GM21529 (cell line): ENCODE measurements around the gene OIT3.

Experiments used
- ATAC-seq: cut with Tn5 transposase; IDR thresholded peaks from one replicate; pipeline ENCODE4 v1.9.1; 2021; ENCODE audit not compliant: unreplicated experiment

The OIT3 gene

DNA sequence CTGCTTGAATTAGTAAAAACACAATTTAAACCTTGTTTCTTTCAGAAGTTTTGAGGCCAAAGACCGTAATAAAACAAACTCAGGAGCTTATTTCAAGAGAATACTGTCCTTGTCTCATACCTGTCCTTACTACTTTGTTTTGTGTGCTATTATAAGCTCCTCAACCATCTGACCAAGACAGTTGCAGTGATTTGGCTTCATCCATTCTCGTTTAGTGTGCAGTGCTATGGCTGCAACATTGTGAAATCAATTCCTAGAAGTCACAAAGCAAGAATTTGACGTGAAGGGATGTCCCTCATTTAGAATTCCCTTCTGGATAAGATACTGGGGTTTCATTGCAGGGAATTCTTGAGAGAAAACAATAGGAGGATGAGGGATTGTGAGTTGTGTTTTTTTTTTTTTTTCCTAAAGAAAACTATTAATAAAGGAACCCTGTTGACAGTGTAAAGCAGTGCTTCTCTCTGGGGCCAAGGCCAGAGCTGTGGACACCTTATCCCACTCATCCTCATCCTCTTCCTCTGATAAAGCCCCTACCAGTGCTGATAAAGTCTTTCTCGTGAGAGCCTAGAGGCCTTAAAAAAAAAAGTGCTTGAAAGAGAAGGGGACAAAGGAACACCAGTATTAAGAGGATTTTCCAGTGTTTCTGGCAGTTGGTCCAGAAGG is at the start of gene OIT3:
OIT3 (plus strand) TSS at position 604 of the 663 bp plus-strand sequence. CDS start 60 bp downstream, outside the sequence.
- ATAC-seq, result no peak

DNA sequence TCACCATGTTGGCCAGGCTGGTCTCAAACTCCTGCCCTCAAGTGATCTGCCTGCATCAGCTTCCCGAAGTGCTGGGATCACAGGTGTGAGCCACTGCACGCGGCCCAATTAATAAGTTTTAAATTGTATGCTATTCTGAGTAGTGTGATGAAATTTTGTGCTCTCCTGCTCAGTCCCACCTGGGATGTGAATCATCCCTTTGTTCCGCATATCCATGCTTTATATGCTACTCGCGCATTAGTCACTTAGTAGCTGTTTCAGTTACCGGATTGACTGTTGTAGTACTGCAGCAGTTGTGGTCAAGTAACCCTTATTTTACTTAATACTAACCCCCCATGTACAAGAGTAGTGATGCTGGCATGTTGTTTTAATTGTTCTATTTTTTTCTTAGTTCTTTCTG is 47.3 kb upstream of the OIT3 start:
- ATAC-seq, result no peak

DNA sequence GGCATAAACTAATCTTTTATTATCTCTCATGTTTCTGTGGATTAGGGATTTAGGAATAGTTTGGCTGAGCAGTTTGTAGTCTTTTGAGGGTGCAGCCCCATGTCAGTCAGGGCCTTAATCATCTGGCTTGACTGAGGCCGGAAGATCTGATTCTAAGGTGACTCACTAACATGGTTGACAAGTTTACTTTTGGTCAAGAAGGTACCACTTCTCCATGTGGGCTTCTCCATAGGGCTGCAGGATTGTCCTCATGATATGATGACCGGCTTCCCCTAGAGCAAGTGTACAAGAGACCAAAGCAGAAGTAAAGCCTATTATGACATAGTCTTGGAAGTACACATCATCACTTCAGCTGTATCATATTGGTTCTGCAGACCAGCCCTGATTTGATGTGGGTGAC is 45.9 kb upstream of the OIT3 start:
- no peak for ATAC-seq

GRCh38 chr10:72850861-72851260 is 42.7 kb upstream of the OIT3 start:
- no peak for ATAC-seq

DNA sequence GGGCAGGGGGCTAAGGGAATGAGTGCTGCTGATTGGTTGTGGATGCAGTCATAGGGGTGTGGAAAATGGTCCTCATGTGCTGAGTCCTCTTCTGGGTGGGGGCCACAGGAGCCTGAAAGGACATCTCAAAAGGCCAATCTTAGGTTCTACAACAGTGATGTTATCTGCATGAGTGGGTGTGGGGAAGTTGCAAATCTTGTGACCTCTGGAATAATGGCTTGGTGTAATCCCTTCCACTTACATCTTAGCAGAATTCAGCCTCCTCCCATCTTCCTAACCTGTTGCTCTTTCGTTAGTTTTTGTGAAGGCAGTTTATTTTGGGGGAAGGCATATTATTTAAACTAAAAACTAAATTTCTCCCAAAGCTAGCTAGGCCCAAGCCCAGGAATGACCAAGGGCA is 42.0 kb upstream of the OIT3 start:
- ATAC-seq, result no peak

DNA sequence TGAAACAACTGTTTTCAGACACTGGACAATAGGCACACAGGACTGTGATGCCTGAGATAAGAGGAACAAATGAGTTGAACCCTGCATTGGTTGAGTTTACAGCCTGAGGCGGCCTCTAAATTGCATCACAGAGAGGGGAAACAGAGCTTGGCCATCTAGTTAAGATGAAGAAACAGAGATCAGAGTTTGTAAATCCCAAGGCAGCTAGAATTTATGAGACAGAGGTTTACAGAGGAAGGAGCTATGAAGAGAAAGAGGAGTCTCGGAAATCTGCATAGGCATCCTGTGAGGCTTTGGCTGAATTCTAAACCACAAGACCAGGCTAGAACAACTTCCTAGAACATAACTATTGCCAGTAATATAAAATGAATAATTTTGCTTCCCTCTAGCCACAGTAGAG is 41.0 kb upstream of the OIT3 start:
- no peak for ATAC-seq

DNA sequence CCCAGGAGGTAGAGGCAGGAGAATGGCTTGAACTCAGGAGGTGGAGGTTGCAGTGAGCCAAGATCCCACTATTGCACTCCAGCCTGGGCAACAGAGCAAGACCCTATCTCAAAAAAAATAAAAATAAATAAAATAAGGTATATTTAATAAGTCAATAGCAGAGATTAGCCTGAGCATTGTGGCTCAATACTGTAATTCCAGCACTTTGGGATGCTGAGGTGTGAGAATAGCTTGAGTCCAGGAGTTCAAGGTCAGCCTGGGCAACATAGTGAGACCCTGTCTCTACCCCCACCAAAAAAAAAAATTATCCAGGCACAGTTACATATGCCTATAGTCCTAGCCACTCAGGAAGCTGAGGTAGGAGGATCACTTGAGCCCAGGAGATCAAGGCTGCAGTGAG is 38.4 kb upstream of the OIT3 start:
- no peak for ATAC-seq

- no peak for ATAC-seq
Observed at GRCh38 chr10:72855790-72856189, 37.7 kb upstream of the OIT3 start.

DNA sequence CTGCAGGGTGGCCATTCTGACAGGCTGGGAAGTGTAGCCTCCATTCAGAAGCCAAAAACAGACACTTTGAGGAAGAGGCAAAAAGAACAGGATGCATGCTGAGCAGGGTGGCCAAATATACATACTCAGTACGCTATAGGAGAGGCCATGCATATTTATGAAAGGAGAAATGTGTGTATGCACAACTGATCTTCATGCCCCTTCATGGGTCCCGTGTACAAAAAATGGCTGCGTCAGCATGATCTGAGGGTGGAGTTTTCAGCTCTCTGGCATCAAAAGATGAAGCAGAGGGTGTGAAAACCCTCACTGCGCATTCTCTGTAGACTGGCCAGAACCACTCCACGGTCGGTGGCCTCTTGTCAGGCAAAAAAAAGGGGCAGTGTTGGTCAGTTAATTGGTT is 35.5 kb upstream of the OIT3 start:
- ATAC-seq, result no peak

DNA sequence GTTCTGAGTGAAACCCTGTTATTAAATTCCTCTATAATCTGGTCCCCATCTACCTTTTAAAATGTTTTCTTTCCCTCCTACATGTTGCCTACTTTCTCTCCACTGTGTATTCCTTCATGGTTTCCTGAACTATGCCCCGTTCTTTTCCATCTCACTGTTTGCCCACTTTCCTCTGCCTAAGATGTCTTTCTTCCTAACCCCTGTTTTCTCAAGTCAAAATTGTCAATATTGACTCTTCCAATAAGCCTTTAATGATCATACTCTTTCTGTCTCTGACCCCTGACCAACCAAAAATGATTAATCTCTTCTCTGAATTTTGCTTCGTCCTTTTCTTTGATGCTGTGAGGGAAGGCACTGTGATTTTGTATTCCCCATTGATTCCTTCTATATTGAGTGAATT is 30.6 kb upstream of the OIT3 start:
- ATAC-seq, result no peak

DNA sequence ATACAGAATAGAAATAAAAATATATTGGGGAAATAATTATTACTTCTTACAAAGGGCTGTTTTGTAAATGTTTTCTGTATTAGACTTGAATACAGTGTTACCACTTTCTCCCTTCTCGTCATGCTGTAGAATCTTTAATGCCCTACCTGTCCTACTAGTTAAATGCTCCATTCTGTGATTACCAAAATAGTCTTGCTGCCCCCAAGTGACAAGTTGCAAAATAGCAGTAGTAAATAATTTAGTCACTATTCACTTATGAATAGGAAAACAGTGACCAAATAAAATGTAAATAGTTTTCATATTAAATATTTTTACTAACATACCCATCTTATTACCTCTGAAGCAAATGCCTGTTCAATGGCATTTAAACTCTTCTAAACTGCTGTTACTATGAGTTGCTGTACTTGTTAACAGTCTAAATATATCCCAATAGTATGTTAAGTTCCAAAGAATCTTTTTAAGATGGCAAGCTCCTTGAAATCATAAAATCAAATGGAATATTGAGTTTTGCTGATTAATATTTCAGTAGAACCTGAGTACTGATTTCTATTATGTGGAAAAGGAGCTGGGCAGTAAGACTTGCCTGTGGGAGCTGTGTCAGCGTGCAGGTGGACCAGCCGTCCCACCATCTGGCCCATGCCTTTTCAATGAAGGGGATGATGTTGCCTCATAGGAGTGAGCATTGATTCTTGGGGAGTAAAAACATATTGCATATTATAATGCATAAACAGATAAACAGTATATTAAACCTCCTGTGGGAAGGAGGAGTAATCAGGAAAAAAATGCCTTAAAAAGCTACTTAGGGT is 18.1 kb upstream of the OIT3 start:
- no peak for ATAC-seq

DNA sequence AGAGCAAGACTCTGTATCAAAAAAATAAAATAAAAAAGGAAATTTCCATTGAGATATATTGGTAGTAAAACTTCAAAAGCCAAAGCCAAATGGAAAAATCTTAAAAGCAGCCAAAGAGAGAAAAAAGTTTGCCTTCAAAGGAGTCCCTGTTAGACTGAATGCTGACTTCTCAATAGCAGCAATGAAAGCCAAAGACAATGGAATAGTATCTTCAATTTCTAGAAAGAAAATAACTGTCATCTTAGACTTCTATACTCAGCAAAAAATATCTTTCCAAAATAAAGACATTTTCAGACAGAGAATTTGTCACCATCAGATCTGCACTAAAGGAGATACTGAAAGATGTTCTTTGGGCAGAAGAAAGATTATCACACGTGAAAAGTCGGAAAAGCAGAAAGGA is 14.3 kb upstream of the OIT3 start:
- ATAC-seq, result no peak

GRCh38 chr10:72881291-72881690 is 12.2 kb upstream of the OIT3 start:
- ATAC-seq, result no peak

DNA sequence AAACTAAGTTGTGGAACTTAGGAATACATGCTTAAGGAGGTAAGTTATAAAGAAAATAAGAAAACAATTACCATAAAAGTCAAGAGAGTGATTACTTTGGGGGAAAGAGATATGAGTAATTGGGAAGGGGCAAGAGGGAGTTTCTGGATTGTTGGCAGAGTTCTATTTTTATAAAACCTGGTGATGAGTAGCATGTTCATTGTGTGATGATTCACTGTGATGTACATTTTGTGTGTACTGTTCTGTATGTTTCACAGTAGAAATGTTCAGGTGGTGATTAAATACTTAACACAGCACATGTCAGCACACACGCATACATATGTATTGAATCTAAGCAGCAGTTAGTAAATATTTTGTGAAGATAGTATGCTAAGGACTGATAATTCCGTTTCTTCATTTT is 9.7 kb upstream of the OIT3 start:
- no peak for ATAC-seq

GRCh38 chr10:72885953-72886352 is 7.6 kb upstream of the OIT3 start:
- ATAC-seq, result no peak

DNA sequence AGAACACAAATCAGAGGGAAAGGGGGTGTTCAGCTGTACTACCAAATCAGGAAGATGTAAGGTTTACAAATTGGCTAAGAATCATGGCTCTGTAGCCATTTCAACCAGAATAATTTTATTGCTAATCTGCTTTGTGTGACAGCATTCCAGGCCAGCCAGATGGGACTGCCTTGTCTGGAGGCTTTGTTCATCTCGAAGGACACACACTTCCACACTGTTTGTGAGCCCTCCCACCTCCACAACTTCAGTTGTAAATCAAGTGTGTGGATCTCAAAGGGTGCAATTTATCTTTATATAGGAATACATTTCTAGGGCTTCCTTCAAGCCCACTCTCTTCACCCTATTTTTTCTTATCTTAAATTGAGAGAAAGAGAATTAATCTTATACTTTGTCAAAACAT is 6.9 kb upstream of the OIT3 start:
- ATAC-seq, result no peak

- ATAC-seq, result no peak
Observed at GRCh38 chr10:72887043-72887442, 6.5 kb upstream of the OIT3 start.

DNA sequence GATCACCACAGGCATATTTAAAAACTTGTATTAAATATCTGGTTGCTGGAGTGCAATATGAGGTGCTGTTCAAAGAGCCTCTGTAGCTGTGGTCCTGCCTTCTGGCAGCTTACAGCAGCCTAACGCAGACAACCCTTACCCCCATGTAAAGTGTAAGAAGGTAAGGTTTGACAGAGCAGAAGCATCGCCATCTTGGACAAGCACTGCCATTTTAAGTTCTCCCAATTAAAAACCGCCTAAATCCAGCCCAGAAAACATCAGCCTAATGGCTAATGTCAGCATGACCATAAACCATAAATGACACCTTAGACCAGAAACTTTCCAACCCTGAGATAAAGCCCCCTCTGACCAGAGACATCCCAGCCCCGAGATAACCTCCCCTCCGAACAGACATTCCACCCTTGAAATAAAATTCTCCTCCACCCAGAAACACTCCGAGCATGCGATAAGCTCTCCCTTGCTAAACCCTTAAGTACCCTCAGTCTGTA is 5.3 kb upstream of the OIT3 start:
- no peak for ATAC-seq

GRCh38 chr10:72889391-72889831 is 4.1 kb upstream of the OIT3 start:
- ATAC-seq, result no peak

GRCh38 chr10:72890086-72890485 is 3.5 kb upstream of the OIT3 start:
- no peak for ATAC-seq

- ATAC-seq, result no peak
Observed at GRCh38 chr10:72895236-72895850, 1.8 kb downstream of the OIT3 start.

DNA sequence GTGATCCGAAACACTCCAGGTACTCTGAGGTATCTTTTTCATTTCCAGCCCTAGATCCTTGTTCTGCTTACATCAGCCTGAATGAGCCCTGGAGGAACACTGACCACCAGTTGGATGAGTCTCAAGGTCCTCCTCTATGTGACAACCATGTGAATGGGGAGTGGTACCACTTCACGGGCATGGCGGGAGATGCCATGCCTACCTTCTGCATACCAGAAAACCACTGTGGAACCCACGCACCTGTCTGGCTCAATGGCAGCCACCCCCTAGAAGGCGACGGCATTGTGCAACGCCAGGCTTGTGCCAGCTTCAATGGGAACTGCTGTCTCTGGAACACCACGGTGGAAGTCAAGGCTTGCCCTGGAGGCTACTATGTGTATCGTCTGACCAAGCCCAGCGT is 5.1 kb downstream of the OIT3 start:
- ATAC-seq, result no peak
